HG03565 (cell line): ENCODE measurements around the gene TPRN.

Source experiments
- ATAC-seq: cut with Tn5 transposase; IDR thresholded peaks from one replicate; pipeline ENCODE4 v1.9.1; 2021; ENCODE audit warnings: mild to moderate bottlenecking, moderate library complexity; ENCODE audit not compliant: unreplicated experiment

Gene TPRN

GRCh38 chr9:137147091-137147792, 53.3 kb downstream of the TPRN start:
- no peak for ATAC-seq

- no peak for ATAC-seq
Observed at GRCh38 chr9:137146527-137146918, 54.0 kb downstream of the TPRN start.

DNA sequence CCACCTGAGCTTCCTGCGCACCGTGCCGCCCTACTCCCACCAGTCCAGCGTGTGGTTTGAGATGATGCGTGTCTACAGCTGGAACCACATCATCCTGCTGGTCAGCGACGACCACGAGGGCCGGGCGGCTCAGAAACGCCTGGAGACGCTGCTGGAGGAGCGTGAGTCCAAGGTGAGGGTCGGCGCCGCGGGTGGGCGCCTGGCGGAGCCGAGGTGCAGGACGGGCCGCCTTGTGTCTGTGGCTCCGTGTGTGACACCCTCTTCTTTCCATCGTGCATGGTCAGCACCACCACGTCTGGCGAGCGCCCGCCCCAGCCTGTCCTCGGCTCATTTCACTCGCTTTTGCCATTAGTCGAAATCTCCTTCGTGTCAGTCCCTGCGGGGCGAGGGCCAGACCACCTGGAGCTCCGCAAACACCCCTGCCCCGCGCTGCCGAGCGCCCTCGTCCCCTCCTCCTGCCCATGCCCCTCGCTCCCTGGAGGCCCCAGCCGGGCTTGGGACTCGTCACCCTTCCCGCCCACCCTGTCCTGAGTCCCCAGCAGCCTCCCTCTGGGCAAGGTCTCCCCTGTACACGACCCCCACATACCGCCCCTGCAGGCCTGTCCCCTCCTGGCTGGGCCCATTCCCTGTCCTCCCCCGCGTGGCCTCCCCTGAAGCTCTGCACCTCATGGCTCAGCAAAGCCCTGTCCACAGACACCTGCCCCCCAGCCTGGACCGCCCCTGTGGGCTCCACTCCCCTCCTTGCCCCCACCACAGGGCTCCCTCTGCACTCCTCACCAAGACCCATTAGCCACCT, 54.6 kb downstream of the TPRN start:
- ATAC-seq: no peak

DNA sequence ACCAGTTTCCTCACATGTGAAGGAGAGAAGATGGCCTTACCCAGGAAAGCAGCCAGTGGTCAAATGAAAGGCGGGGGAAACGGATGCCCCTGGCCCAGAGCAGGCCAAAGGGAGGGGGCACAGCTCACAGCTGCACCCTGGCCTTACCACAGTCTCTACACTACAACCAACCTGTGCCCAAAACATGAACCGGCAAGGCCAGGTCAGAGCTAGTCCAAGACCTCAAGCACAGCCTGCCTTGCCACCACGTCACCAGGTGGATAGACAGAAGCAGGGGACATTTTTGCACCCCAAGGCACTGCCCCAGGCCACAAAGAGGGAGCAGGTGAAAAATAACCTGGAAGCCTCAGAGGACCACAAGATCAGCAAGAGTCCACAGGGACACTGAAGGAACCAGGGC, 57.1 kb downstream of the TPRN start:
- no peak for ATAC-seq

- ATAC-seq: no peak
Observed at GRCh38 chr9:137141976-137142936, 58.3 kb downstream of the TPRN start.
